Measurements from ENCODE around the gene AQP5. TPM values are rescaled to one million over a fixed set of nuclear protein-coding genes. Genes with fewer than 3 reads are reported as not detected.

Gene AQP5
- total RNA-seq, 2 experiments from 2014 or later = not detected

DNA sequence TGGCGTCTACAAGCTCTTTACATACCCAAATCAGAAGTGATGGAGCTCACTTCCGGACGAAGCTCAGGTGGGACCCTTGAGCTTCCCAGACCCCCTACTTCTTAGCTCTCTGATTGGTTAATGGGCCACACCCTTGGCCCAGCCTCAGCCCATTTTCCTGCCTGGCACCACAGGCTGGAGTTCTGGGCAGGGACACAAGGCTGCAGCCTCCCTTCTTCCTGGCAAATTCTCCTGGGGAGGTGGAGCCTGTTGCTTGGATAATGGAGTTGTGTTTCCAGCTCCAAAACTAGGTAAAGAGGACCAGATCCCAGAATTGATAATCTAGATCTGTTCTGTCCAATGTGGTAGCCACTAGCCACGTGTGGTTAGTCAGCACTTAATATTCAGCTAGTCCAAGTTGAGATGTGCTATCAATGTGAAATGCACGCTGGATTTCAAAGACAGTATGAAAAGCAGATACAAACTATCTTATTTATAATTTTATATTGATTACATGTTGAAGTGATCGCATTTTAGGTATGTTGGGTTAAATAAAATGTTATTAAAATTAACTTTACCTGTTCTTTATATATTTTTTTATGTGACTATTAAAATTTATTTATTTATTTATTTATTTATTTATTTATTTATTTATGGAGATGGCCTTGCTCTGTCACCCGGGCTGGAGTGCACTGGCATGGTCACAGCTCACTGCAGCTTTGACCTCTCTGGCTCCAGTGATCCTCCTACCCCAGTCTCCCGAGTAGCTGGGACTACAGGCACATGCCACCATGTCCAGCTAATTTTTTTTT, 45.3 kb upstream of the AQP5 start:
- H3K4me2 ChIP-seq (ENCODE audit: low read length) = no peak overlapping the region
- no peaks in the 10 kb centered on the region for H3K9me3 ChIP-seq (ENCODE audit: low read length)
- ChIA-PET POLR2A (interaction anchor here (0.7 kb wide), 1 partner anchor 122 kb away, joined by 3 read pairs; no protein-coding TSS in a partner anchor), CTCF (ENCODE audit: unreplicated experiment) (no interaction called here)
- no peaks in the 10 kb centered on the region for H3K36me3 ChIP-seq (ENCODE audit: insufficient read depth, low read length)
- no peaks in the 10 kb centered on the region for H3K79me2 ChIP-seq (ENCODE audit: insufficient read depth, low read depth, low read length)
- no peak overlapping the region for H3K27ac ChIP-seq (ENCODE audit: low read depth, low read length, poor library complexity, severe bottlenecking)
- no peak for DNase-seq (ENCODE audit: low spot score)
- TF ChIP-seq, protein P1, sequence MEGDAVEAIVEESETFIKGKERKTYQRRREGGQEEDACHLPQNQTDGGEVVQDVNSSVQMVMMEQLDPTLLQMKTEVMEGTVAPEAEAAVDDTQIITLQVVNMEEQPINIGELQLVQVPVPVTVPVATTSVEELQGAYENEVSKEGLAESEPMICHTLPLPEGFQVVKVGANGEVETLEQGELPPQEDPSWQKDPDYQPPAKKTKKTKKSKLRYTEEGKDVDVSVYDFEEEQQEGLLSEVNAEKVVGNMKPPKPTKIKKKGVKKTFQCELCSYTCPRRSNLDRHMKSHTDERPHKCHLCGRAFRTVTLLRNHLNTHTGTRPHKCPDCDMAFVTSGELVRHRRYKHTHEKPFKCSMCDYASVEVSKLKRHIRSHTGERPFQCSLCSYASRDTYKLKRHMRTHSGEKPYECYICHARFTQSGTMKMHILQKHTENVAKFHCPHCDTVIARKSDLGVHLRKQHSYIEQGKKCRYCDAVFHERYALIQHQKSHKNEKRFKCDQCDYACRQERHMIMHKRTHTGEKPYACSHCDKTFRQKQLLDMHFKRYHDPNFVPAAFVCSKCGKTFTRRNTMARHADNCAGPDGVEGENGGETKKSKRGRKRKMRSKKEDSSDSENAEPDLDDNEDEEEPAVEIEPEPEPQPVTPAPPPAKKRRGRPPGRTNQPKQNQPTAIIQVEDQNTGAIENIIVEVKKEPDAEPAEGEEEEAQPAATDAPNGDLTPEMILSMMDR (conservative IDR thresholded peaks at IDR 0.05; ENCODE audit: low read length) = no peak
- no peak for TF ChIP-seq EZH2phosphoT487 (IDR thresholded peaks at IDR 0.05; ENCODE audit: borderline replicate concordance, low read depth, low read length)
- no peak overlapping the region for H3K4me3 ChIP-seq (ENCODE audit: low read depth, low read length, poor library complexity, severe bottlenecking)
- no peaks in the 10 kb centered on the region for H4K20me1 ChIP-seq (ENCODE audit: insufficient read depth, low read length)
- no TSS peak for BruUV-seq (replicated peaks)
- no peaks in the 10 kb centered on the region for H3K4me1 ChIP-seq (ENCODE audit: insufficient read depth, low read length, poor library complexity, severe bottlenecking)
- no peak overlapping the region for H2AFZ ChIP-seq (ENCODE audit: low read length)
- no peaks in the 10 kb centered on the region for H3K9me2 ChIP-seq (ENCODE audit: insufficient read depth, low read length)
- intact Hi-C loops (cut with micrococcal nuclease; ENCODE audit: unreplicated experiment) = no loop called here

DNA sequence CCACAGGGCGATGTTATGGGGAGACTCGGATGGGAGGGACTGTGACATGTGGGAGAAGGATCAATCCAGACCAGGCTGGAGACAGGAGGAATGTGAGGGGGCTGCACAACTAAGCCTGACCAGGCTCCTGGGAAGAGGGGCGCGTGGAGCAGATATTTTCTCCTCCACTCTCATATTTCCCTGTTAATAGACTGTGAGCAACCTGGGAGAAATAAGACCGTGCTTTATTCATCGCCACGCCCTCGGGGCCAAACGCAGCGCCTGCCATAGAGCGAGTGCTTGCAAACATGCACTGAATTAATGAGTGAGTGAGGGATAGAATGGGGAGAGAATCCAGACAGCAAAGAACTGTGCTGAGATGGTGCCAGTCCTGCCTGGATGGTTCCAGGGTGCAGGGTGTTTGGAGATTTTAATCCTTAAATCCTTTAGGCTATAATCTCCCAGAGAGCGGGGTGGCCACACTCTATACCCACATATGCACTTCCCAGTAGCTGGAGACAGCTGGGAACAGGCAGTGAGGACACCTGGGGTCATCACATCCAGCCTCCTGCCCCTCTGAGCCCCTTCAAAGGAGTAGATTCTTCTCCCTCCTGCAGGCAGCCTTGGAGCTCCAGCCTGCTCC, 44.4 kb upstream of the AQP5 start:
- intact Hi-C loops (cut with micrococcal nuclease; ENCODE audit: unreplicated experiment) = no loop called here
- Histone ChIP-seq H3K36me3 (ENCODE audit: insufficient read depth, low read length) (no peaks in the 10 kb centered on the region), H3K27ac (ENCODE audit: low read depth, low read length, poor library complexity, severe bottlenecking) (no peak overlapping the region), H3K4me2 (ENCODE audit: low read length) (no peak overlapping the region), H2AFZ (ENCODE audit: low read length) (no peak overlapping the region), H3K79me2 (ENCODE audit: insufficient read depth, low read depth, low read length) (no peaks in the 10 kb centered on the region), H4K20me1 (ENCODE audit: insufficient read depth, low read length) (no peaks in the 10 kb centered on the region), H3K9me3 (ENCODE audit: low read length) (no peaks in the 10 kb centered on the region), H3K9me2 (ENCODE audit: insufficient read depth, low read length) (no peaks in the 10 kb centered on the region), H3K4me3 (ENCODE audit: low read depth, low read length, poor library complexity, severe bottlenecking) (no peak overlapping the region), H3K4me1 (ENCODE audit: insufficient read depth, low read length, poor library complexity, severe bottlenecking) (no peaks in the 10 kb centered on the region)
- CTCF ChIA-PET (ENCODE audit: unreplicated experiment) = interaction anchor here (0.6 kb wide), 1 partner anchor 26 kb away, joined by 4 read pairs; no protein-coding TSS in a partner anchor
- TF ChIP-seq, protein P1 (conservative IDR thresholded peaks at IDR 0.05; ENCODE audit: low read length) = no peak
- TF ChIP-seq EZH2phosphoT487 (IDR thresholded peaks at IDR 0.05; ENCODE audit: borderline replicate concordance, low read depth, low read length) = no peak
- POLR2A ChIA-PET = no interaction called here
- DNase-seq (ENCODE audit: low spot score) = no peak
- BruUV-seq (replicated peaks) = no TSS peak

DNA sequence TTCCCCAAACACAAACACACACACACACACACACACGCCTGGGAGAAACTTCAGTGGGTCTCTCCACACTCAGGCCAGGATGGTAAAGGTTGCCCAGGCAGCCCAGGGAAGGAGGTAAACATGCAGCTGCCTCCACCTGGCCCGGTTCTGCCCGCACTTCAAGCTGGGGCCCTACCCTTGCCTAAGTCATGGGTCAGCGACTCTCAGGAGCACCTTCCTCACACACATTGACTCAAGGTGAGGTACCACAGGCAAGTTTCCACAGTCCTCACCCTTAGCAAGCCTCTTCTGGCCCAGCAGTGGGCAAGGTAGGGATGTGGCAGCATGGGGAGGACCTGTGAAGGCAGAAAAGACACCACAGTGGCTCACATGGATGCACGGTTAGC, 43.9 kb upstream of the AQP5 start:
- intact Hi-C loops (cut with micrococcal nuclease; ENCODE audit: unreplicated experiment) = no loop called here
- no peaks in the 10 kb centered on the region for H3K36me3 ChIP-seq (ENCODE audit: insufficient read depth, low read length)
- DNase-seq (ENCODE audit: low spot score) = no peak
- H3K27ac ChIP-seq (ENCODE audit: low read depth, low read length, poor library complexity, severe bottlenecking) = no peak overlapping the region
- H3K9me3 ChIP-seq (ENCODE audit: low read length) = no peaks in the 10 kb centered on the region
- no peaks in the 10 kb centered on the region for H3K4me1 ChIP-seq (ENCODE audit: insufficient read depth, low read length, poor library complexity, severe bottlenecking)
- POLR2A ChIA-PET = interaction anchor here (1.2 kb wide), 1 partner anchor 12 kb away, joined by 3 read pairs; no protein-coding TSS in a partner anchor
- H2AFZ ChIP-seq (ENCODE audit: low read length) = no peak overlapping the region
- no peak overlapping the region for H3K4me3 ChIP-seq (ENCODE audit: low read depth, low read length, poor library complexity, severe bottlenecking)
- no peak overlapping the region for H3K4me2 ChIP-seq (ENCODE audit: low read length)
- CTCF ChIA-PET (ENCODE audit: unreplicated experiment) = interaction anchor here (0.6 kb wide), 1 partner anchor 25 kb away, joined by 4 read pairs; no protein-coding TSS in a partner anchor
- H3K79me2 ChIP-seq (ENCODE audit: insufficient read depth, low read depth, low read length) = no peaks in the 10 kb centered on the region
- TF ChIP-seq, protein P1 (conservative IDR thresholded peaks at IDR 0.05; ENCODE audit: low read length) = no peak
- no peak for TF ChIP-seq EZH2phosphoT487 (IDR thresholded peaks at IDR 0.05; ENCODE audit: borderline replicate concordance, low read depth, low read length)
- no peaks in the 10 kb centered on the region for H3K9me2 ChIP-seq (ENCODE audit: insufficient read depth, low read length)
- no peaks in the 10 kb centered on the region for H4K20me1 ChIP-seq (ENCODE audit: insufficient read depth, low read length)
- BruUV-seq (replicated peaks) = no TSS peak
